HG02678 (cell line): ENCODE measurements around the gene IGSF22.

ENCODE experiments used
- ATAC-seq: cut with Tn5 transposase; IDR thresholded peaks from one replicate; pipeline ENCODE4 v1.9.1; 2021; ENCODE audit warnings: mild to moderate bottlenecking, moderate library complexity; ENCODE audit not compliant: unreplicated experiment

Gene IGSF22

GRCh38 chr11:18745251-18745650 lies 19.3 kb upstream of the IGSF22 start:
- ATAC-seq = no peak

GRCh38 chr11:18743900-18744514 lies 18.0 kb upstream of the IGSF22 start:
- no peak for ATAC-seq

- ATAC-seq = no peak
These were observed 17.4 kb upstream of the IGSF22 start for GRCh38 chr11:18743365-18743764.

- ATAC-seq = no peak
These were observed 15.8 kb upstream of the IGSF22 start for GRCh38 chr11:18741783-18742182.

- ATAC-seq = no peak
These were observed 13.7 kb upstream of the IGSF22 start for GRCh38 chr11:18739685-18740084.

GRCh38 chr11:18737642-18738041 lies 11.7 kb upstream of the IGSF22 start:
- ATAC-seq = no peak

- no peak for ATAC-seq
These were observed 10.7 kb upstream of the IGSF22 start for GRCh38 chr11:18736590-18737148.

GRCh38 chr11:18733202-18733601 lies 7.2 kb upstream of the IGSF22 start:
- ATAC-seq = no peak

- peak; percentile 60 for ATAC-seq
These were observed 6.2 kb upstream of the IGSF22 start for GRCh38 chr11:18731949-18732821.

GRCh38 chr11:18731441-18731840 lies 5.5 kb upstream of the IGSF22 start:
- no peak for ATAC-seq

- ATAC-seq = no peak
These were observed 4.0 kb upstream of the IGSF22 start for GRCh38 chr11:18730020-18730419.

- ATAC-seq = no peak
These were observed 3.4 kb upstream of the IGSF22 start for GRCh38 chr11:18729426-18729825.

- ATAC-seq = no peak
These were observed 2.7 kb upstream of the IGSF22 start for GRCh38 chr11:18728658-18729057.

- peak; percentile 53 for ATAC-seq
These were observed 1.7 kb upstream of the IGSF22 start for GRCh38 chr11:18727479-18728236.

GRCh38 chr11:18723991-18724390 lies 2.0 kb downstream of the IGSF22 start:
- ATAC-seq = no peak

GRCh38 chr11:18722293-18722637 lies 3.7 kb downstream of the IGSF22 start:
- ATAC-seq = no peak

GRCh38 chr11:18721561-18722292 lies 4.3 kb downstream of the IGSF22 start:
- ATAC-seq = peak; percentile 65

GRCh38 chr11:18720808-18721560 lies 5.0 kb downstream of the IGSF22 start:
- peak; percentile 81 for ATAC-seq

GRCh38 chr11:18720091-18720807 lies 5.7 kb downstream of the IGSF22 start:
- ATAC-seq = no peak
